Left lobe of liver (tissue), 2 donors: Measurements from ENCODE around the gene GOLIM4. TPM values are rescaled to one million over a fixed set of nuclear protein-coding genes. Genes with fewer than 3 reads are reported as not detected.
"Not testable (repeated sequence)": the region's sequence is repeated elsewhere in the genome, so short reads cannot be mapped to it uniquely, and the experiment has no call there.

Experiments used
- ATAC-seq: fragments of 200-7000 bp; cut with Tn5 transposase; one replicate; pipeline ENCODE4 v1.9.1; 2020; ENCODE audit warnings: mild to moderate bottlenecking, moderate library complexity
- DNase-seq: peaks from one replicate; pipeline ENCODE4 v3.0.0-alpha.2; 2020; ENCODE audit warnings: low spot score
- total RNA-seq: library from RNA; stranded (reverse); gene quantifications from one replicate; pipeline ENCODE4 v1.2.1, GENCODE V29; 2021
- donor health status: DM: no; HTN: no; CAD: no; lungs with moderate emphysema.
- donor health status: DM: no; HTN: yes; CAD: no.

Gene GOLIM4
- total RNA-seq = 39.2 TPM

- ATAC-seq (peak; percentile 82), DNase-seq (peak; percentile 98)
These were observed at the start of gene GOLIM4 for GRCh38 chr3:168095611-168096209. TSS of gene GOLIM4 (minus strand) at chr3:168095924. CDS start at chr3:168095285, 639 bp downstream.

GRCh38 chr3:168141405-168141998 lies 45.8 kb upstream of the GOLIM4 start:
- ATAC-seq (no peak), DNase-seq (no peak)

GRCh38 chr3:168139947-168140346 lies 44.2 kb upstream of the GOLIM4 start:
- DNase-seq = no peak
- ATAC-seq = no peak

- ATAC-seq (no peak), DNase-seq (no peak)
These were observed 42.7 kb upstream of the GOLIM4 start for GRCh38 chr3:168138421-168138820.

GRCh38 chr3:168134931-168135330 lies 39.2 kb upstream of the GOLIM4 start:
- no peak for ATAC-seq
- no peak for DNase-seq

- not testable (repeated sequence) for DNase-seq, ATAC-seq
These were observed 34.5 kb upstream of the GOLIM4 start for GRCh38 chr3:168130250-168130649.

- DNase-seq, ATAC-seq: not testable (repeated sequence)
These were observed 32.7 kb upstream of the GOLIM4 start for GRCh38 chr3:168128463-168128862.

GRCh38 chr3:168127466-168127865 lies 31.7 kb upstream of the GOLIM4 start:
- ATAC-seq (no peak), DNase-seq (no peak)

- DNase-seq (no peak), ATAC-seq (no peak)
These were observed 29.1 kb upstream of the GOLIM4 start for GRCh38 chr3:168124791-168125190.

GRCh38 chr3:168124291-168124690 lies 28.6 kb upstream of the GOLIM4 start:
- DNase-seq (no peak), ATAC-seq (no peak)

- no peak for DNase-seq
- peak; percentile 84 for ATAC-seq
These were observed 27.8 kb upstream of the GOLIM4 start for GRCh38 chr3:168123201-168124176.

GRCh38 chr3:168121184-168122017 lies 25.7 kb upstream of the GOLIM4 start:
- DNase-seq (peak; percentile 71), ATAC-seq (peak; percentile 83)

- DNase-seq = no peak
- ATAC-seq = peak; percentile 48
These were observed 22.2 kb upstream of the GOLIM4 start for GRCh38 chr3:168117853-168118313.

- ATAC-seq (no peak), DNase-seq (no peak)
These were observed 21.3 kb upstream of the GOLIM4 start for GRCh38 chr3:168117059-168117458.

- ATAC-seq (no peak), DNase-seq (no peak)
These were observed 20.6 kb upstream of the GOLIM4 start for GRCh38 chr3:168116279-168116678.

- DNase-seq = no peak
- no peak for ATAC-seq
These were observed 18.1 kb upstream of the GOLIM4 start for GRCh38 chr3:168113848-168114247.

GRCh38 chr3:168112894-168113293 lies 17.2 kb upstream of the GOLIM4 start:
- no peak for ATAC-seq
- no peak for DNase-seq

- no peak for DNase-seq
- ATAC-seq = no peak
These were observed 8.6 kb upstream of the GOLIM4 start for GRCh38 chr3:168104361-168104760.

GRCh38 chr3:168102735-168103410 lies 7.1 kb upstream of the GOLIM4 start:
- no peak for ATAC-seq
- no peak for DNase-seq
